IMR-90 (cell line): ENCODE results near the gene NBEA. TPM values are rescaled to one million over a fixed set of nuclear protein-coding genes. Genes with fewer than 3 reads are reported as not detected.

ENCODE experiments used
- ATAC-seq: fragments of 200-7000 bp; cut with Tn5 transposase; 2 replicates; pipeline ENCODE4 v1.9.1; 2020; ENCODE audit warnings: low read depth, mild to moderate bottlenecking, moderate library complexity
- BruUV-seq: library from RNA; stranded (reverse); fragments of 400-500 nt; replicated peaks from 2 replicates; lab custom pipeline; 2021; lab: Mats Ljungman, UMichigan
- CTCF ChIA-PET: fragments of 300-600 bp; formaldehyde crosslinking; extraction: SDS; loops from one replicate; lab custom pipeline; 2021; ENCODE audit warnings: antibody characterized with exemption; lab: Yijun Ruan, JAX
- POLR2A ChIA-PET: fragments of 300-600 bp; sonication (Branson Sonifier 250); formaldehyde crosslinking; loops from one replicate; lab custom pipeline; 2022; ENCODE audit warnings: antibody characterized with exemption; ENCODE audit not compliant: unreplicated experiment; lab: Charles Lee
- DNase-seq: peaks from one replicate; pipeline ENCODE4 v3.0.0; 2013
- H2AFZ ChIP-seq: replicated peaks from 2 replicates; pipeline ENCODE3; 2013; ENCODE audit warnings: low read length, mild to moderate bottlenecking; ENCODE audit not compliant: poor library complexity
- H2AK5ac ChIP-seq: 2 replicates; pipeline ENCODE4 v1.6.1; 2013; ENCODE audit warnings: low read depth, low read length, inconsistent platforms
- H2AK9ac ChIP-seq: replicated peaks from 2 replicates; pipeline ENCODE3; 2013; ENCODE audit warnings: mild to moderate bottlenecking, low read depth, low read length, moderate library complexity; ENCODE audit not compliant: poor library complexity
- H2BK120ac ChIP-seq: 2 replicates; pipeline ENCODE4 v1.6.1; 2013; ENCODE audit warnings: low read depth, low read length, inconsistent platforms
- H2BK15ac ChIP-seq: 3 replicates; pipeline ENCODE4 v1.6.1; 2013; ENCODE audit warnings: low read depth, low read length, inconsistent platforms
- H2BK20ac ChIP-seq: 2 replicates; pipeline ENCODE4 v1.6.1; 2013; ENCODE audit warnings: low read depth, mild to moderate bottlenecking, inconsistent platforms, low read length, moderate library complexity
- H2BK5ac ChIP-seq: 2 replicates; pipeline ENCODE4 v1.6.1; 2013; ENCODE audit warnings: mild to moderate bottlenecking, low read depth, low read length, inconsistent platforms; ENCODE audit not compliant: poor library complexity, severe bottlenecking
- H3K14ac ChIP-seq: replicated peaks from 2 replicates; pipeline ENCODE4 v1.6.1; 2013; ENCODE audit warnings: low read depth, low read length, inconsistent platforms
- H3K18ac ChIP-seq: 2 replicates; pipeline ENCODE4 v1.6.1; 2013; ENCODE audit warnings: low read depth, low read length, control low read depth
- H3K23ac ChIP-seq: 2 replicates; pipeline ENCODE4 v1.6.1; 2013; ENCODE audit warnings: low read depth, low read length, inconsistent platforms
- H3K27ac ChIP-seq: 2 replicates; pipeline ENCODE4 v1.5.1; 2013; ENCODE audit warnings: mild to moderate bottlenecking, control low read depth, low read length; ENCODE audit not compliant: insufficient read depth
- H3K27me3 ChIP-seq: 2 replicates; pipeline ENCODE4 v1.6.1; 2013; ENCODE audit warnings: low read length; ENCODE audit not compliant: control insufficient read depth, insufficient read depth
- H3K36me3 ChIP-seq: 2 replicates; pipeline ENCODE4 v1.6.1; 2013; ENCODE audit warnings: low read length, mixed read lengths; ENCODE audit not compliant: control insufficient read depth, insufficient read depth
- H3K4ac ChIP-seq: 2 replicates; pipeline ENCODE4 v1.6.1; 2013; ENCODE audit warnings: low read depth, low read length, inconsistent platforms
- H3K4me1 ChIP-seq: 2 replicates; pipeline ENCODE4 v1.6.1; 2013; ENCODE audit warnings: low read length, mixed read lengths; ENCODE audit not compliant: control insufficient read depth, insufficient read depth
- H3K4me2 ChIP-seq: 2 replicates; pipeline ENCODE4 v1.6.1; 2013; ENCODE audit warnings: low read depth, mild to moderate bottlenecking, control low read depth, low read length, moderate library complexity
- H3K4me3 ChIP-seq: 2 replicates; pipeline ENCODE4 v1.5.1; 2013; ENCODE audit warnings: low read depth, mild to moderate bottlenecking, control low read depth, low read length, moderate library complexity; ENCODE audit not compliant: insufficient read depth
- H3K56ac ChIP-seq: 2 replicates; pipeline ENCODE4 v1.6.1; 2013; ENCODE audit warnings: low read length, inconsistent platforms; ENCODE audit not compliant: insufficient read depth; ENCODE audit errors: extremely low read depth
- H3K79me1 ChIP-seq, 2 experiments: 2 replicates each; pipeline ENCODE4 v1.6.1; 2013; ENCODE audit warnings: low read length in 2 of 2, inconsistent platforms in 1 of 2, low read depth in 1 of 2
- H3K9ac ChIP-seq: 2 replicates; pipeline ENCODE4 v1.6.1; 2013; ENCODE audit warnings: low read depth, low read length, control low read depth
- H3K9me1 ChIP-seq: 2 replicates; pipeline ENCODE4 v1.6.1; 2013; ENCODE audit warnings: low read length, inconsistent platforms; ENCODE audit not compliant: insufficient read depth
- H3K9me3 ChIP-seq: 2 replicates; pipeline ENCODE4 v1.6.1; 2013; ENCODE audit warnings: low read length; ENCODE audit not compliant: control insufficient read depth, insufficient read depth
- H4K20me1 ChIP-seq: 2 replicates; pipeline ENCODE4 v1.6.1; 2013; ENCODE audit warnings: low read length, inconsistent platforms; ENCODE audit not compliant: insufficient read depth
- H4K5ac ChIP-seq: 2 replicates; pipeline ENCODE4 v1.6.1; 2013; ENCODE audit warnings: mild to moderate bottlenecking, low read depth, low read length, control low read depth
- H4K8ac ChIP-seq, 2 experiments: 2 replicates each; pipeline ENCODE4 v1.6.1; 2013; ENCODE audit warnings: low read depth in 2 of 2, low read length in 2 of 2, control low read depth in 1 of 2, inconsistent platforms in 1 of 2
- H4K91ac ChIP-seq: 2 replicates; pipeline ENCODE4 v1.6.1; 2013; ENCODE audit warnings: low read depth, low read length, inconsistent platforms; ENCODE audit not compliant: insufficient read depth
- CEBPB ChIP-seq: IDR thresholded peaks from 2 replicates; pipeline ENCODE4 v1.6.1; 2012; ENCODE audit warnings: low read depth, low read length, improper control_type of control experiment
- CHD1 ChIP-seq: IDR thresholded peaks from 2 replicates; pipeline ENCODE4 v1.6.1; 2012; ENCODE audit warnings: low read depth, low read length, improper control_type of control experiment
- CTCF ChIP-seq: conservative IDR thresholded peaks from 2 replicates; pipeline ENCODE4 v1.5.1; 2012; ENCODE audit warnings: mild to moderate bottlenecking, low read depth, low read length, improper control_type of control experiment
- MAFK ChIP-seq: IDR thresholded peaks from 2 replicates; pipeline ENCODE4 v1.6.1; 2012; ENCODE audit warnings: low read depth, low read length, improper control_type of control experiment
- MXI1 ChIP-seq: IDR thresholded peaks from 2 replicates; pipeline ENCODE4 v1.6.1; 2012; ENCODE audit warnings: low read depth, mild to moderate bottlenecking, low read length, moderate library complexity, borderline replicate concordance
- NFE2L2 ChIP-seq: fragments of 150-350 bp; IDR thresholded peaks from 2 replicates; pipeline ENCODE4 v1.6.1; 2016; ENCODE audit warnings: low read depth, mild to moderate bottlenecking, low read length
- POLR2A ChIP-seq: IDR thresholded peaks from 2 replicates; pipeline ENCODE4 v1.6.1; 2012; ENCODE audit warnings: mild to moderate bottlenecking, low read depth, low read length
- RAD21 ChIP-seq: IDR thresholded peaks from 2 replicates; pipeline ENCODE4 v1.6.1; 2012; ENCODE audit warnings: low read length, improper control_type of control experiment
- RFX5 ChIP-seq: IDR thresholded peaks from 2 replicates; pipeline ENCODE4 v1.8.0; 2012; ENCODE audit warnings: low read depth, mild to moderate bottlenecking, low read length, moderate library complexity
- SMC3 ChIP-seq: fragments of 150-350 bp; IDR thresholded peaks from 2 replicates; pipeline ENCODE4 v1.6.1; 2016; ENCODE audit warnings: low read depth, mild to moderate bottlenecking, antibody characterized with exemption, low read length, moderate library complexity
- WGBS, 2 experiments: methylation state at CpG; one replicate each; pipeline versions ENCODE4 v1.1.5 to v1.1.7; 2013; ENCODE audit warnings: missing lambda C conversion rate in 2 of 2; ENCODE audit not compliant: insufficient read length in 1 of 2; ENCODE audit errors: extremely low coverage in 2 of 2; 5-methylcytosine and 5-hydroxymethylcytosine counted together
- dilution Hi-C: fragments of 300-500 bp; cut with HindIII; formaldehyde crosslinking; loops from one replicate; pipeline ENCODE4 v1.14.3; 2018; ENCODE audit warnings: low sequenced_read_pairs; ENCODE audit not compliant: unreplicated experiment
- in situ Hi-C: fragments of 300-500 bp; cut with MboI; formaldehyde crosslinking; loops from 3 replicates; pipeline ENCODE4 v1.14.3; 2019; ENCODE audit warnings: low sequenced_read_pairs, inconsistent platforms, mixed read lengths
- intact Hi-C: fragments of 100-400 bp; cut with micrococcal nuclease; formaldehyde crosslinking; loops from 2 replicates; pipeline ENCODE4 v1.10.0; 2022
- polyA plus RNA-seq, 3 experiments: library from polyadenylated mRNA; depleted of rRNA; stranded (reverse); fragments of >200 nt; gene quantifications; 2 replicates each; pipeline ENCODE4 v1.2.3, GENCODE V29; 2012; ENCODE audit warnings: low replicate concordance in 1 of 3
- total RNA-seq: library from RNA; depleted of rRNA; stranded (reverse); fragments of >200 nt; gene quantifications from 2 replicates; pipeline ENCODE4 v1.2.3, GENCODE V29; 2012

NBEA gene
- total and polyA plus RNA-seq, 2 of the 4 experiments (the other 2 are of a cell fraction): 0.82 to 2.2 TPM

GRCh38 chr13:35669321-35669720 lies 727.3 kb downstream of the NBEA start:
- Histone ChIP-seq H2AK9ac (no peak overlapping the region), H4K5ac (no peak overlapping the region), H2AK5ac (no peak overlapping the region), H2BK120ac (no peak overlapping the region), H3K27me3 (no peaks in the 10 kb centered on the region), H3K79me1 (no peaks in the 10 kb centered on the region), H2BK20ac (no peak overlapping the region), H3K56ac (no peak overlapping the region), H3K9me1 (no peaks in the 10 kb centered on the region), H4K8ac (no peak overlapping the region), H3K9ac (no peak overlapping the region), H3K9me3 (no peaks in the 10 kb centered on the region), H3K4ac (no peak overlapping the region), H3K18ac (no peak overlapping the region), H3K4me3 (no peak overlapping the region), H3K14ac (no peak overlapping the region), H2AFZ (no peak overlapping the region), H4K91ac (no peak overlapping the region), H4K20me1 (no peaks in the 10 kb centered on the region), H2BK5ac (no peak overlapping the region), H3K4me1 (no peaks in the 10 kb centered on the region), H3K23ac (no peak overlapping the region), H2BK15ac (no peak overlapping the region), H3K36me3 (no peaks in the 10 kb centered on the region), H3K27ac (no peak overlapping the region), H3K4me2 (no peak overlapping the region)
- ChIA-PET CTCF (no interaction called here), POLR2A (no interaction called here)
- TF ChIP-seq CEBPB (no peak), MAFK (no peak), SMC3 (no peak), CHD1 (no peak), POLR2A (no peak), RFX5 (no peak), NFE2L2 (no peak), CTCF (no peak), MXI1 (no peak), RAD21 (no peak)
- in situ Hi-C loops (no loop called here), dilution Hi-C loops (no loop called here), intact Hi-C loops (no loop called here)
- ATAC-seq (no peak), DNase-seq (no peak)
- no CpG with 5 or more reads among the region's 4 CpGs for WGBS, 2 experiments
- BruUV-seq: no TSS peak
